Testis (tissue), 3 donors: ENCODE results near the gene NTN4. TPM values are rescaled to one million over a fixed set of nuclear protein-coding genes. Genes with fewer than 3 reads are reported as not detected.

Experiments used
- DNase-seq: peaks from one replicate; pipeline ENCODE4 v3.0.0-alpha.2; 2019
- H3K27ac ChIP-seq, 2 donors: fragments of 200-600 bp; sonication (generic); one replicate each; pipeline ENCODE4 v1.5.1; 2019
- H3K27me3 ChIP-seq: fragments of 200-600 bp; sonication (generic); one replicate; pipeline ENCODE4 v1.5.1; 2019
- H3K36me3 ChIP-seq: fragments of 200-600 bp; sonication (generic); one replicate; pipeline ENCODE4 v1.5.1; 2017; ENCODE audit warnings: low read depth; ENCODE audit errors: missing control alignments
- H3K4me1 ChIP-seq: fragments of 200-600 bp; sonication (generic); one replicate; pipeline ENCODE4 v1.5.1; 2019
- H3K4me3 ChIP-seq, 2 donors: fragments of 200-600 bp; sonication (generic); one replicate each; pipeline ENCODE4 v1.5.1; 2017 to 2019
- H3K9me3 ChIP-seq: fragments of 200-600 bp; sonication (generic); one replicate; pipeline ENCODE4 v1.5.1; 2017
- POLR2A ChIP-seq: fragments of 450-650 bp; IDR thresholded peaks from one replicate; pipeline ENCODE4 v1.6.1; 2017; ENCODE audit warnings: antibody characterized with exemption, mild to moderate bottlenecking, moderate library complexity
- WGBS, 2 donors: methylation state at CpG; one replicate each; pipeline ENCODE4 v1.1.5; 2018; 5-methylcytosine and 5-hydroxymethylcytosine counted together
- intact Hi-C: fragments of 100-400 bp; cut with DNase I; formaldehyde crosslinking; loops from one replicate; pipeline ENCODE4 v1.15.1; 2023; ENCODE audit warnings: low total_unique reads
- polyA plus RNA-seq: library from polyadenylated mRNA; stranded (reverse); fragments of 350-450 nt; fragmentation: Illumina TruSeq; extraction: RNeasy Lipid Tissue Mini Kit (QIAGEN cat#74804); gene quantifications from one replicate; pipeline ENCODE4 v1.2.3, GENCODE V29; 2014; ENCODE audit warnings: low read depth, low replicate concordance; ENCODE audit not compliant: insufficient read depth
- total RNA-seq, 2 donors: library from RNA; depleted of rRNA; stranded (reverse); fragments of >200 nt; gene quantifications; one replicate each; pipeline ENCODE4 v1.2.3, GENCODE V29; 2016
- TF ChIP-seq, protein P1 (sequence below), 3 experiments: fragments of 450-650 bp in 2 of 3; fragments of 200-600 bp in 1 of 3; sonication (generic) in 1 of 3; IDR thresholded peaks; one replicate each; pipeline ENCODE4 v1.5.1; 2016 to 2019; ENCODE audit warnings: antibody characterized with exemption in 3 of 3, mild to moderate bottlenecking in 2 of 3, moderate library complexity in 1 of 3

NTN4 gene
- total and polyA plus RNA-seq, 3 donors from 2014 or later: 15.9 to 84.9 (median 43.8) TPM

DNA sequence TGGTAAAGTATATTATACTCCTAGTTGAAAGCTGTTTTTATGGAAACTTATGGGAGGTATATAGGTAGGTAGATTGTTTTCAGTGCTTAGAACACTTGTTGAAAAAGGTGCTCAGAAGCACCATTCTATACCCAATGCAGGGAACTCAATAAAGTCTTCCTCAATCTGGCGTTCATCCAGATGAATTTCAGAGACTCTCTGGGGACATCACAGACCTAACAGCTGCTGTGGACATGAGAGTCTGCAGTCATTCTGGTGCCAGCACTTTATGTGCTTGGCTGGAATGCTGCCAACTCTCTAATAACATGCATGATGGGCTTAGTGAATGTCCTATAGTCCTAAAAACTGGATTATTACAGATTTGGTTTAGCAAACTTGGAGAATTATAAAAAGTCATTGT, 115.9 kb downstream of the NTN4 start:
- 26 to 31% methylated on average over 1 of the region's 1 CpG for WGBS, 2 donors
- no peak overlapping the region for H3K4me3 ChIP-seq
- no peak overlapping the region for H3K27ac ChIP-seq
- TF ChIP-seq, protein P1, sequence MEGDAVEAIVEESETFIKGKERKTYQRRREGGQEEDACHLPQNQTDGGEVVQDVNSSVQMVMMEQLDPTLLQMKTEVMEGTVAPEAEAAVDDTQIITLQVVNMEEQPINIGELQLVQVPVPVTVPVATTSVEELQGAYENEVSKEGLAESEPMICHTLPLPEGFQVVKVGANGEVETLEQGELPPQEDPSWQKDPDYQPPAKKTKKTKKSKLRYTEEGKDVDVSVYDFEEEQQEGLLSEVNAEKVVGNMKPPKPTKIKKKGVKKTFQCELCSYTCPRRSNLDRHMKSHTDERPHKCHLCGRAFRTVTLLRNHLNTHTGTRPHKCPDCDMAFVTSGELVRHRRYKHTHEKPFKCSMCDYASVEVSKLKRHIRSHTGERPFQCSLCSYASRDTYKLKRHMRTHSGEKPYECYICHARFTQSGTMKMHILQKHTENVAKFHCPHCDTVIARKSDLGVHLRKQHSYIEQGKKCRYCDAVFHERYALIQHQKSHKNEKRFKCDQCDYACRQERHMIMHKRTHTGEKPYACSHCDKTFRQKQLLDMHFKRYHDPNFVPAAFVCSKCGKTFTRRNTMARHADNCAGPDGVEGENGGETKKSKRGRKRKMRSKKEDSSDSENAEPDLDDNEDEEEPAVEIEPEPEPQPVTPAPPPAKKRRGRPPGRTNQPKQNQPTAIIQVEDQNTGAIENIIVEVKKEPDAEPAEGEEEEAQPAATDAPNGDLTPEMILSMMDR (IDR thresholded peaks at IDR 0.05): no peak
- TF ChIP-seq POLR2A: no peak
- intact Hi-C loops: no loop called here
- H3K27me3 ChIP-seq: no peaks in the 10 kb centered on the region
- H3K4me1 ChIP-seq: peaks cover 10% of the 10 kb centered on the region
- no peak for DNase-seq
- H3K36me3 ChIP-seq: no peaks in the 10 kb centered on the region
- H3K9me3 ChIP-seq: no peaks in the 10 kb centered on the region

DNA sequence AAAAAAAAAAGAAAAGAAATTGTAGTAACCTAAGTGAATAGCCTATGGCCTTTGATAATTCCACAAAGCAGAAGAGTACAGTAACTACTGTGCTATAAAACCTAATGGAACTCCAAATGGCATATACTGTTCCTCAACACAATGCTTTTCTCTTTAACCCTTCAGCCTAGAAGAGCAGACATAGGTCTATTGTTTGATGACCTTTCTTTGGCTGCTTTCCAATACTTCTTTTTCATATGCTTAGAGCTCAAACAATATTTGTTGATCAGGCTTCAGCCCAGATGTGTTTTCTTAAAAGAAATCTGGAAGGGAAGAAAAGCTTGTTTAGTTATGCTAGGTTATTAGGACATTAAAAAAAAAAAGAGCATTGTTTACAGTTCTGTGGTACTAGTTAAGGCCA, 116.4 kb downstream of the NTN4 start:
- intact Hi-C loops: no loop called here
- Histone ChIP-seq H3K27ac (no peak overlapping the region), H3K9me3 (no peaks in the 10 kb centered on the region), H3K4me3 (no peak overlapping the region), H3K4me1 (peaks cover 10% of the 10 kb centered on the region), H3K36me3 (no peaks in the 10 kb centered on the region), H3K27me3 (no peaks in the 10 kb centered on the region)
- TF ChIP-seq POLR2A: no peak
- TF ChIP-seq, protein P1 (IDR thresholded peaks at IDR 0.05): no peak
- DNase-seq: no peak

DNA sequence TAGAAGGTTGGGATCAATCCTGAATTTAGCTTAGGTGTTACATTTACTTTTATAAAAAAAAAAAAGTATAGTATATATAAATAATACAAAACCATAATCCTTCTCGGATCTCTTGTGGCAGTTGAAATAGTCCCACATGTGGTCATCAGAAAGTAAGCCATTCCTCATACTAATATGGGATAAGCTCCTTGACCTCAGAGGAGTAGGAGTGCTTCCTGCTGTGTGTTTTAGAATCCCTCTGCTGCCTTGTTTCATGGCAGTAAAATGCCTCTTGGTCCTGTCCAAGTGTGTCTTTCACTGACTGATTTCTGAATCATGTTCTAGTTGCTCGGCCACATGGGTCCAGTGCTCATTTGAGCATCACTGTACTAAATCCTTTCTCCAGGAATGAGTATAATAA, 117.0 kb downstream of the NTN4 start:
- Histone ChIP-seq H3K4me3 (no peak overlapping the region), H3K27ac (no peak overlapping the region), H3K9me3 (no peaks in the 10 kb centered on the region), H3K27me3 (no peaks in the 10 kb centered on the region), H3K36me3 (no peaks in the 10 kb centered on the region), H3K4me1 (peaks cover 10% of the 10 kb centered on the region)
- 85 to 88% methylated on average over 2 of the region's 2 CpGs for WGBS, 2 donors
- no peak for DNase-seq
- no peak for TF ChIP-seq POLR2A
- TF ChIP-seq, protein P1 (IDR thresholded peaks at IDR 0.05): no peak
- intact Hi-C loops: no loop called here

DNA sequence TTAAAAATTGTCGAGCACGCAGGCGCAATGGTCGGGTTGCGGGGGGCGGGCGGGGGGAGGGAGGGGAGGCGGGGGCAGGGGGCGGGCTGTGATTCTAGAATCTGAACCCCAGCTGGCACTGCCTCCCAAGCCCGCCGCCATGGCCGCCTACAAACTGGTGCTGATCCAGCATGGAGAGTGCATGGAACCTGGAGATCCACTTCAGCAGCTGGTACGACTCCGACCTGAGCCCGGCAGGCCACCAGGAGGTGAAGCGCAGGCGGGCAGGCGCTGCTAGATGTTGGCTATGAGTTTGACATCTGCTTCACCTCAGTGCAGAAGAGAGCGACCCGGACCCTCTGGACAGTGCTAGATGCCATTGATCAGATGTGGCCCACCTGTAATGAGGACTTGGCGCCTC, 118.4 kb downstream of the NTN4 start:
- no peak overlapping the region for H3K27ac ChIP-seq
- H3K4me3 ChIP-seq: no peak overlapping the region
- DNase-seq: no peak
- WGBS, 2 donors: 75 to 79% methylated on average over 18 to 21 of the region's 21 CpGs
- no peaks in the 10 kb centered on the region for H3K27me3 ChIP-seq
- peaks cover 10% of the 10 kb centered on the region for H3K4me1 ChIP-seq
- TF ChIP-seq, protein P1 (IDR thresholded peaks at IDR 0.05): no peak
- TF ChIP-seq POLR2A: no peak
- intact Hi-C loops: no loop called here
- H3K9me3 ChIP-seq: no peaks in the 10 kb centered on the region
- no peaks in the 10 kb centered on the region for H3K36me3 ChIP-seq

DNA sequence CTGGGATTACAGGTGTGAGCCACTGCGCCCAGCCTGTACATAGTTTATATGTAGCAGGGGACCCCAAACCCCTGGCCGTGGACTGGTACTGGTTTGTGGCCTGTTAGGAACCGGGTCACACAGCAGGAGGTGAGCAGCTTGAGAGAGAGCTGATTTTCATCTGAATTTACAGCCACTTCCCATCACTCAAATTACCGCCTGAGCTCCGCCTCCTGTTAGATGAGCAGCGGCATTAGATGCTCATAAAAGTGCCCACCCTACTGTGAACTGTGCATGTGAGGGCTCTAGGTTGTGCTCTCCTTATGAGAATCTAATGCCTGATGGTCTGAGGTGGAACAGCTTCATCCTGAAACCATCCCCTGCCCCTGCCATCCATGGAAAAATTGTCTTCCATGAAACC, 119.3 kb downstream of the NTN4 start:
- no peaks in the 10 kb centered on the region for H3K27me3 ChIP-seq
- peaks cover 10% of the 10 kb centered on the region for H3K4me1 ChIP-seq
- no peaks in the 10 kb centered on the region for H3K36me3 ChIP-seq
- no peak overlapping the region for H3K27ac ChIP-seq
- intact Hi-C loops: no loop called here
- DNase-seq: no peak
- no peak overlapping the region for H3K4me3 ChIP-seq
- no peaks in the 10 kb centered on the region for H3K9me3 ChIP-seq
- no peak for TF ChIP-seq POLR2A
- TF ChIP-seq, protein P1 (IDR thresholded peaks at IDR 0.05): no peak
- 75 to 94% methylated on average over 5 to 6 of the region's 6 CpGs for WGBS, 2 donors
